K562 (cell line): Measurements from ENCODE around the gene IP6K2.
A peak's percentile ranks its signal among the peaks of the same experiment; 100 is the strongest.

Experiments
- BRF1 ChIP-seq: IDR thresholded peaks from 3 replicates; pipeline ENCODE4 v1.6.1; 2011; ENCODE audit warnings: borderline replicate concordance, mild to moderate bottlenecking; ENCODE audit not compliant: insufficient read length; ENCODE audit errors: extremely low read depth
- CHD2 ChIP-seq: IDR thresholded peaks from 2 replicates; pipeline ENCODE4 v1.6.1; 2011; ENCODE audit warnings: low read depth, low read length
- CTCF ChIP-seq, 3 experiments: IDR thresholded peaks in 2 of 3; conservative IDR thresholded peaks in 1 of 3; 2 replicates each; pipeline ENCODE4 v1.5.1; 2011 to 2012; ENCODE audit warnings: low read length in 3 of 3, mild to moderate bottlenecking in 3 of 3, control low read depth in 2 of 3, improper control_type of control experiment in 1 of 3, inconsistent platforms in 1 of 3, low read depth in 1 of 3, mixed read lengths in 1 of 3, moderate library complexity in 1 of 3; ENCODE audit not compliant: insufficient read depth in 2 of 3
- HNRNPLL ChIP-seq: fragments of 200-400 bp; formaldehyde crosslinking; IDR thresholded peaks from 2 replicates; pipeline ENCODE4 v1.6.1; 2017; ENCODE audit warnings: low read length, low read depth, mild to moderate bottlenecking; ENCODE audit not compliant: poor library complexity, severe bottlenecking
- NFYB ChIP-seq: IDR thresholded peaks from 2 replicates; pipeline ENCODE4 v1.6.1; 2011; ENCODE audit warnings: mild to moderate bottlenecking, moderate library complexity; ENCODE audit not compliant: insufficient read length; ENCODE audit errors: extremely low read depth
- ZNF408 ChIP-seq: fragments of 250-450 bp; sonication (Bioruptor Pico); IDR thresholded peaks from 2 replicates; pipeline ENCODE4 v1.4.0; 2020; ENCODE audit warnings: low read depth, mild to moderate bottlenecking, moderate library complexity
- ZNF79 ChIP-seq: fragments of 250-450 bp; sonication (Bioruptor Pico); IDR thresholded peaks from 2 replicates; pipeline ENCODE4 v1.4.0; 2020; ENCODE audit warnings: low read depth, mild to moderate bottlenecking, moderate library complexity

GRCh38 chr3:48716982-48717746, at the start of gene IP6K2:
- TF ChIP-seq CHD2: no peak
- no peak for TF ChIP-seq BRF1
- peak; percentile 61 for TF ChIP-seq NFYB
- no peak for TF ChIP-seq CTCF (IDR thresholded peaks at IDR 0.05 in 2 of 3, conservative IDR thresholded peaks at IDR 0.05 in 1 of 3; ENCODE audit: insufficient read depth in 2 of 3, low read depth in 1 of 3, low read length in 3 of 3)
- TF ChIP-seq HNRNPLL: peak; percentile 93
- TF ChIP-seq ZNF79 (CRISPR knock-in tag): no peak
- no peak for TF ChIP-seq ZNF408 (CRISPR knock-in tag)
